ENCODE results near the gene FBXO36.

DNA sequence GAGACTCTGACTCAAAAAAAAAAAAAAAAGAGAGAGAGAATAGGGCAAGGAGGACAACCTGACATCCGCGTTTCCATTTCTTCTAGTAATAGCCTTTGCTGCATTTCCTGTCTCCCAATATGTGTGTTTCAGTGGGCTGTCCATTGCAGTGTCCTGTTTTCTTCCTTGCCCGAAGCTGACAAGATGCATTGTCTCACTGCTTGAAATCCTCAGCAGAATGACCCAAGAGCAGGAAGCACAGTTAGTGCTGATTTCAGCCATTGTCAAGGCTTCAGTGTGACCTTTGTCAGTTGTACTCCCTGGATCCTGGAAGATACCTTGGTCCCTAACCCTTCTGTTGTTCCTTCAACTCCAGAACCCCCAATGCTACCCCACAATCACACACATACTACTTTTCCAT, 75.3 kb downstream of the FBXO36 start:
- TF ChIP-seq POLR2A (IDR thresholded peaks at IDR 0.05) (no peak), POLR2AphosphoS5 (IDR thresholded peaks at IDR 0.05) (no peak)

Measured in sigmoid colon (tissue), 4 donors.